Right lung (tissue), 5 donors: ENCODE results near the gene LST1. TPM values are rescaled to one million over a fixed set of nuclear protein-coding genes. Genes with fewer than 3 reads are reported as not detected.
A peak's percentile ranks its signal among the peaks of the same experiment; 100 is the strongest.

Experiments
- DNase-seq, 2 donors: peaks; one replicate each; pipeline ENCODE4 v3.0.0-alpha.2; 2013
- polyA plus RNA-seq, 5 donors: library from polyadenylated mRNA; unstranded; fragments of 120-200 nt; gene quantifications; one replicate each; pipeline versions ENCODE4 v1.2.1 to v1.2.3, GENCODE V29; 2013; ENCODE audit warnings: inconsistent platforms in 1 of 5, low replicate concordance in 1 of 5; ENCODE audit not compliant: insufficient read length in 5 of 5, insufficient read depth in 1 of 5

Gene LST1
- polyA plus RNA-seq, 5 donors: 5.4 to 9.2 (median 6.6) TPM

GRCh38 chr6:31615748-31616147, 29.7 kb downstream of the LST1 start:
- no peak for DNase-seq

GRCh38 chr6:31617010-31617409, 30.9 kb downstream of the LST1 start:
- DNase-seq: no peak

GRCh38 chr6:31619805-31620585, 33.9 kb downstream of the LST1 start:
- peak; percentile 96 to 100 for DNase-seq

GRCh38 chr6:31620586-31621319, 34.7 kb downstream of the LST1 start, which contains the start of gene PRRC2A:
Gene PRRC2A (plus strand): TSS chr6:31620715. CDS start chr6:31622790, 2,075 bp downstream.
- DNase-seq: peak; percentile 77 to 98

- DNase-seq: no peak
Measured at GRCh38 chr6:31621320-31621939, 35.4 kb downstream of the LST1 start.

- DNase-seq: no peak
Measured at GRCh38 chr6:31621991-31622390, 35.9 kb downstream of the LST1 start.

- no peak for DNase-seq
Measured at GRCh38 chr6:31622684-31623091, 36.6 kb downstream of the LST1 start.

- DNase-seq: no peak
Measured at GRCh38 chr6:31624070-31624469, 38.0 kb downstream of the LST1 start.

- no peak for DNase-seq
Measured at GRCh38 chr6:31626952-31627351, 40.9 kb downstream of the LST1 start.

GRCh38 chr6:31627690-31628287, 41.7 kb downstream of the LST1 start:
- no peak for DNase-seq

- no peak for DNase-seq
Measured at GRCh38 chr6:31629014-31629413, 42.9 kb downstream of the LST1 start.

GRCh38 chr6:31630177-31630934, 44.3 kb downstream of the LST1 start:
- no peak for DNase-seq

- DNase-seq: no peak
Measured at GRCh38 chr6:31631209-31631608, 45.1 kb downstream of the LST1 start.

GRCh38 chr6:31631681-31632278, 45.7 kb downstream of the LST1 start:
- no peak for DNase-seq

GRCh38 chr6:31632279-31632946, 46.3 kb downstream of the LST1 start:
- DNase-seq: no peak

GRCh38 chr6:31633447-31633846, 47.4 kb downstream of the LST1 start:
- DNase-seq: no peak

- no peak for DNase-seq
Measured at GRCh38 chr6:31634131-31634530, 48.1 kb downstream of the LST1 start.

- no peak for DNase-seq
Measured at GRCh38 chr6:31634969-31635575, 49.0 kb downstream of the LST1 start.

GRCh38 chr6:31636698-31637596, 50.9 kb downstream of the LST1 start:
- no peak for DNase-seq
